ENCODE results near the gene ALDH3A1.

The ALDH3A1 gene

GRCh38 chr17:19703828-19704613 is 44.1 kb downstream of the ALDH3A1 start:
- Histone ChIP-seq H3K36me3 (ENCODE audit: control insufficient read depth in 5 of 5, insufficient read depth in 5 of 5, low read length in 5 of 5) (no peaks in the 10 kb centered on the region), H3K4me3 (ENCODE audit: low read depth in 1 of 5, low read length in 5 of 5) (no peak overlapping the region), H3K9me3 (ENCODE audit: control insufficient read depth in 5 of 5, low read length in 5 of 5) (no peaks in the 10 kb centered on the region), H3K9ac (ENCODE audit: low read length in 5 of 5) (no peak overlapping the region), H3K27me3 (ENCODE audit: control insufficient read depth in 5 of 5, insufficient read depth in 4 of 5, low read length in 5 of 5) (no peaks in the 10 kb centered on the region), H3K27ac (ENCODE audit: low read depth, low read length) (no peak overlapping the region), H3K4me1 (ENCODE audit: control insufficient read depth in 5 of 5, insufficient read depth in 5 of 5, low read length in 5 of 5) (peaks cover 0 to 4% (median 0%) of the 10 kb centered on the region in 5 donors)

DNA sequence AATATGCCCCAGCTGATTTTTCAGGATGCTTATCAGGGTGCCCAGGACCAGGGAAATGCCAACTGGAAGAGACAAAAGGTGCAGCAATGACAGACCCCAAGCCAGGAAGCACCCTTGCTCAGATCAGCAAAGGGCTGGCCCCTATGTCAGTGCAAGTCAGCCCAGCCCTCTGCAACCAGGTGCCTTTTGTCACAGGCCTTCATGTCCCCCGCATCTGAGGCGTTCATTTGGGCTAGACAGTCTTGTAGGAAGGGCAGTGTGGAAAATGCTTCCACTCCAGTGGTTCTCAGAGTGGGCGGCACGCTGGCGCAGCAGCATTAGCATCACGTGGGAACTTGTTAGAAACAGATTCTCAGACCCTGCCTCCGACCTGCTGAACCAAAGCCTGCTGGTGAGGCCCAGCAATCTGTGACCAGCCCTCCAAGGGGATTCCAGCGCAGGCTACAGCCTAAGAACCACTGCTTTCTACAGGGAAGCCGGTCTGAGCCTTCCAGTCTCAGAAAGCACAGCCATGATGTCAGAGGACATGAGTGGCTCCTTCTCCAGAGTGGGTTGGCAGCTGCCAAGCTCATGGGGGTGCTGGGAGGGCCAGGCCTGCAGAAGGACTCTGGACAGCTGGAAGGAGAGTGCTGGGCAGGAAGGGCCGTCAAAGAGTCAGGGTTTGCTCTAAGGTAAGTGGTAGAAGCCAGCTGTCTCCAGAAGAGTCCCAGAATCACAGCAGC is 44.8 kb downstream of the ALDH3A1 start:
- H3K36me3 ChIP-seq (ENCODE audit: control insufficient read depth in 5 of 5, insufficient read depth in 5 of 5, low read length in 5 of 5), result no peaks in the 10 kb centered on the region
- no peak overlapping the region for H3K27ac ChIP-seq (ENCODE audit: low read depth, low read length)
- no peak overlapping the region for H3K9ac ChIP-seq (ENCODE audit: low read length in 5 of 5)

GRCh38 chr17:19702217-19702641 is 45.9 kb downstream of the ALDH3A1 start:
- H3K9me3 ChIP-seq (ENCODE audit: control insufficient read depth in 5 of 5, low read length in 5 of 5), result no peaks in the 10 kb centered on the region
- no peak overlapping the region for H3K27ac ChIP-seq (ENCODE audit: low read depth, low read length)
- H3K36me3 ChIP-seq (ENCODE audit: control insufficient read depth in 5 of 5, insufficient read depth in 5 of 5, low read length in 5 of 5), result no peaks in the 10 kb centered on the region
- no peak overlapping the region for H3K4me3 ChIP-seq (ENCODE audit: low read depth in 1 of 5, low read length in 5 of 5)
- peaks cover 0 to 4% (median 0%) of the 10 kb centered on the region in 5 donors for H3K4me1 ChIP-seq (ENCODE audit: control insufficient read depth in 5 of 5, insufficient read depth in 5 of 5, low read length in 5 of 5)
- H3K27me3 ChIP-seq (ENCODE audit: control insufficient read depth in 5 of 5, insufficient read depth in 4 of 5, low read length in 5 of 5), result no peaks in the 10 kb centered on the region
- no peak overlapping the region for H3K9ac ChIP-seq (ENCODE audit: low read length in 5 of 5)

More for the DNA sequence above, 44.8 kb downstream of the ALDH3A1 start:
- Histone ChIP-seq H3K27me3 (ENCODE audit: control insufficient read depth in 5 of 5, insufficient read depth in 4 of 5, low read length in 5 of 5) (no peaks in the 10 kb centered on the region), H3K9me3 (ENCODE audit: control insufficient read depth in 5 of 5, low read length in 5 of 5) (no peaks in the 10 kb centered on the region), H3K4me1 (ENCODE audit: control insufficient read depth in 5 of 5, insufficient read depth in 5 of 5, low read length in 5 of 5) (peaks cover 0 to 4% (median 0%) of the 10 kb centered on the region in 5 donors), H3K4me3 (ENCODE audit: low read depth in 1 of 5, low read length in 5 of 5) (no peak overlapping the region)

Data from subcutaneous abdominal adipose tissue (tissue), 5 donors.